CD14-positive monocyte (primary cell): ENCODE results near the gene VIPR1. TPM values are rescaled to one million over a fixed set of nuclear protein-coding genes. Genes with fewer than 3 reads are reported as not detected.

Experiments
- DNase-seq, 3 donors: peaks; one replicate each; pipeline ENCODE4 v3.0.0-alpha.2; 2011 to 2022
- H2AFZ ChIP-seq: 2 replicates; pipeline ENCODE4 v1.6.0; 2012; ENCODE audit warnings: mild to moderate bottlenecking, low read depth, low read length, inconsistent platforms; ENCODE audit not compliant: insufficient read depth, poor library complexity, severe bottlenecking
- H3K27ac ChIP-seq, 2 donors: 1 replicate in 1 of 2; 2 replicates in 1 of 2; pipeline ENCODE4 v1.5.1; 2012 to 2013; ENCODE audit warnings: low read length in 2 of 2, control low read depth in 1 of 2, inconsistent platforms in 1 of 2, low read depth in 1 of 2, mild to moderate bottlenecking in 1 of 2
- H3K27me3 ChIP-seq, 2 donors: one replicate each; pipeline versions ENCODE4 v1.6.0 to v1.6.1; 2011 to 2013; ENCODE audit warnings: low read length in 2 of 2; ENCODE audit not compliant: control insufficient read depth in 2 of 2, insufficient read depth in 2 of 2
- H3K36me3 ChIP-seq, 2 donors: replicated peaks in 1 of 2; 1 replicate in 1 of 2; 2 replicates in 1 of 2; pipeline versions ENCODE4 v1.5.1 to v1.6.1; 2012 to 2013; ENCODE audit warnings: low read length in 2 of 2, control low read depth in 1 of 2, inconsistent platforms in 1 of 2, mild to moderate bottlenecking in 1 of 2; ENCODE audit not compliant: insufficient read depth in 2 of 2, control insufficient read depth in 1 of 2
- H3K4me1 ChIP-seq, 2 donors: 1 replicate in 1 of 2; 2 replicates in 1 of 2; pipeline versions ENCODE4 v1.5.1 to v1.6.1; 2012 to 2013; ENCODE audit warnings: low read length in 2 of 2, control low read depth in 1 of 2, inconsistent platforms in 1 of 2, mild to moderate bottlenecking in 1 of 2, moderate library complexity in 1 of 2; ENCODE audit not compliant: insufficient read depth in 2 of 2, control insufficient read depth in 1 of 2
- H3K4me2 ChIP-seq: replicated peaks from 2 replicates; pipeline ENCODE3; 2012; ENCODE audit warnings: low read length, moderate library complexity, mild to moderate bottlenecking; ENCODE audit not compliant: poor library complexity, severe bottlenecking; ENCODE audit errors: extremely low read depth
- H3K4me3 ChIP-seq, 3 experiments: fragments of 200-600 bp in 1 of 3; sonication (generic) in 1 of 3; replicated peaks in 1 of 3; 1 replicate in 2 of 3; 2 replicates in 1 of 3; pipeline ENCODE4 v1.5.1; 2011 to 2013; ENCODE audit warnings: low read length in 3 of 3, mild to moderate bottlenecking in 3 of 3, control low read depth in 2 of 3, low read depth in 2 of 3, inconsistent platforms in 1 of 3, moderate library complexity in 1 of 3
- H3K79me2 ChIP-seq: 2 replicates; pipeline ENCODE4 v1.6.0; 2012; ENCODE audit warnings: mild to moderate bottlenecking, control low read depth, inconsistent platforms, low read length, moderate library complexity; ENCODE audit not compliant: insufficient read depth
- H3K9ac ChIP-seq: 2 replicates; pipeline ENCODE4 v1.6.0; 2017; ENCODE audit warnings: low read length, mild to moderate bottlenecking; ENCODE audit not compliant: insufficient read depth, poor library complexity, severe bottlenecking
- H3K9me3 ChIP-seq, 2 donors: replicated peaks in 1 of 2; 1 replicate in 1 of 2; 2 replicates in 1 of 2; pipeline versions ENCODE4 v1.5.1 to v1.6.1; 2012 to 2013; ENCODE audit warnings: low read length in 2 of 2, control low read depth in 1 of 2; ENCODE audit not compliant: control insufficient read depth in 1 of 2, insufficient read depth in 1 of 2
- H4K20me1 ChIP-seq: 2 replicates; pipeline ENCODE4 v1.6.0; 2012; ENCODE audit warnings: mild to moderate bottlenecking, low read length, control low read depth, moderate library complexity; ENCODE audit not compliant: insufficient read depth
- H3K27ac Mint-ChIP-seq, 7 donors: one replicate each; pipeline ENCODE4 v1.8.0; 2020; ENCODE audit warnings: mild to moderate bottlenecking in 7 of 7, mixed read lengths in 7 of 7, moderate library complexity in 6 of 7, inconsistent platforms in 2 of 7
- H3K27me3 Mint-ChIP-seq, 3 donors: one replicate each; pipeline ENCODE4 v1.8.0; 2021 to 2022; ENCODE audit warnings: low read depth in 3 of 3, mild to moderate bottlenecking in 3 of 3, mixed read lengths in 3 of 3, moderate library complexity in 3 of 3, inconsistent platforms in 1 of 3
- H3K36me3 Mint-ChIP-seq, 2 donors: one replicate each; pipeline ENCODE4 v1.8.0; 2020; ENCODE audit warnings: mixed read lengths in 2 of 2, inconsistent platforms in 1 of 2, mild to moderate bottlenecking in 1 of 2
- H3K4me1 Mint-ChIP-seq: one replicate; pipeline ENCODE4 v1.8.0; 2020; ENCODE audit warnings: mild to moderate bottlenecking, mixed read lengths
- H3K4me3 Mint-ChIP-seq, 2 donors: one replicate each; pipeline ENCODE4 v1.8.0; 2020; ENCODE audit warnings: mild to moderate bottlenecking in 2 of 2, mixed read lengths in 2 of 2, moderate library complexity in 1 of 2
- H3K9me3 Mint-ChIP-seq, 7 donors: one replicate each; pipeline ENCODE4 v1.8.0; 2020 to 2022; ENCODE audit warnings: mixed read lengths in 7 of 7, mild to moderate bottlenecking in 6 of 7, moderate library complexity in 6 of 7, inconsistent platforms in 2 of 7
- CTCF ChIP-seq: fragments of 200-600 bp; IDR thresholded peaks from one replicate; pipeline ENCODE4 v1.8.0; 2022; ENCODE audit warnings: antibody characterized with exemption, mild to moderate bottlenecking
- whole genome bisulfite sequencing: methylation state at CpG from one replicate; pipeline ENCODE4 v1.1.5; 2013; ENCODE audit warnings: missing lambda C conversion rate; ENCODE audit not compliant: insufficient coverage; 5-methylcytosine and 5-hydroxymethylcytosine counted together
- intact Hi-C, 2 donors: fragments of 100-400 bp; cut with micrococcal nuclease; formaldehyde crosslinking; loops; one replicate each; pipeline versions ENCODE4 v1.15.0 to v1.15.1; 2023
- polyA plus RNA-seq, 3 donors: library from polyadenylated mRNA; depleted of rRNA in 1 of 3; unstranded in 2 of 3; stranded (reverse) in 1 of 3; fragments of 300-500 nt in 2 of 3; fragments of >200 nt in 1 of 3; fragmentation: Illumina TruSeq in 2 of 3; gene quantifications; 1 replicate in 2 of 3; 2 replicates in 1 of 3; pipeline ENCODE4 v1.2.3, GENCODE V29; 2012 to 2021

Gene VIPR1
- polyA plus RNA-seq, 3 donors, result 15.5 to 80.9 (median 16.0) TPM

- WGBS, result 100% methylated on average over 1 of the region's 2 CpGs
- peaks cover 43 to 73% of the 10 kb centered on the region in 2 donors for H3K36me3 ChIP-seq
- peaks cover 15% of the 10 kb centered on the region for H3K79me2 ChIP-seq
These were observed 67.2 kb downstream of the VIPR1 start for GRCh38 chr3:42569593-42570142.

GRCh38 chr3:42572278-42572677, 69.8 kb downstream of the VIPR1 start:
- peaks cover 43 to 61% of the 10 kb centered on the region in 2 donors for H3K36me3 Mint-ChIP-seq

More at GRCh38 chr3:42569593-42570142, 67.2 kb downstream of the VIPR1 start:
- Mint-ChIP-seq H3K27me3 (no peaks in the 10 kb centered on the region), H3K27ac (no peak overlapping the region), H3K36me3 (peaks cover 50 to 74% of the 10 kb centered on the region in 2 donors), H3K4me3 (no peak overlapping the region), H3K4me1 (peaks cover 5% of the 10 kb centered on the region), H3K9me3 (peaks cover 5 to 12% (median 10%) of the 10 kb centered on the region in 7 donors)
- H3K9me3 ChIP-seq, result peaks cover 4 to 9% of the 10 kb centered on the region in 2 donors
- no peak overlapping the region for H3K27ac ChIP-seq
- peaks cover 3% of the 10 kb centered on the region for H4K20me1 ChIP-seq
- no peaks in the 10 kb centered on the region for H3K4me1 ChIP-seq
- H3K9ac ChIP-seq, result no peak overlapping the region
- intact Hi-C loops, result no loop called here
- H3K27me3 ChIP-seq, result no peaks in the 10 kb centered on the region
- no peak overlapping the region for H3K4me3 ChIP-seq
- no peak for DNase-seq
- no peak overlapping the region for H2AFZ ChIP-seq
- TF ChIP-seq CTCF, result no peak
- no peak overlapping the region for H3K4me2 ChIP-seq

More at GRCh38 chr3:42572278-42572677, 69.8 kb downstream of the VIPR1 start:
- Histone ChIP-seq H3K36me3 (peaks cover 30 to 59% of the 10 kb centered on the region in 2 donors), H3K9me3 (peaks cover 11 to 19% of the 10 kb centered on the region in 2 donors), H3K27ac (no peak overlapping the region), H3K27me3 (no peaks in the 10 kb centered on the region), H2AFZ (no peak overlapping the region), H4K20me1 (peaks cover 3% of the 10 kb centered on the region), H3K4me3 (no peak overlapping the region), H3K79me2 (peaks cover 29% of the 10 kb centered on the region), H3K4me1 (no peaks in the 10 kb centered on the region), H3K9ac (no peak overlapping the region), H3K4me2 (no peak overlapping the region)
- DNase-seq, result peak in 2 of 3 donors; percentile 24 to 30
- Mint-ChIP-seq H3K27ac (peak overlapping the region in 2 of 7 donors; percentile 5 to 7), H3K4me3 (no peak overlapping the region), H3K4me1 (peaks cover 5% of the 10 kb centered on the region), H3K27me3 (no peaks in the 10 kb centered on the region), H3K9me3 (peaks cover 10 to 24% (median 19%) of the 10 kb centered on the region in 7 donors)
- intact Hi-C loops, result no loop called here
- WGBS, result 83% methylated on average over 2 of the region's 3 CpGs
- peak; percentile 47 for TF ChIP-seq CTCF
